H1 (cell line): ENCODE data around the gene GRIK4. TPM values are rescaled to one million over a fixed set of nuclear protein-coding genes. Genes with fewer than 3 reads are reported as not detected.

Source experiments
- CTCF ChIA-PET: fragments of 300-600 bp; sonication (Branson Sonifier 250); formaldehyde crosslinking; loops from one replicate; lab custom pipeline; 2021; ENCODE audit not compliant: partially characterized antibody; lab: Charles Lee
- POLR2A ChIA-PET: fragments of 300-600 bp; sonication (Branson Sonifier 250); formaldehyde crosslinking; loops from one replicate; lab custom pipeline; 2021; ENCODE audit warnings: inconsistent platforms; ENCODE audit not compliant: partially characterized antibody; lab: Charles Lee
- DNase-seq, 2 experiments: peaks; one replicate each; pipeline versions ENCODE4 v3.0.0 to v3.0.0-alpha.2; 2010 to 2022; ENCODE audit warnings: low spot score in 2 of 2, low read depth in 1 of 2, mixed read lengths in 1 of 2
- FAIRE-seq: peaks from 2 replicates; lab custom pipeline; 2011; peaks lifted over from hg19 to GRCh38; lab: Jason Lieb, UNC
- H2AFZ ChIP-seq: 2 replicates; pipeline ENCODE4 v1.8.1; 2012; ENCODE audit warnings: low read length, inconsistent platforms
- H2AK5ac ChIP-seq: 2 replicates; pipeline ENCODE4 v1.6.1; 2013; ENCODE audit warnings: low read depth, low read length
- H2BK120ac ChIP-seq: replicated peaks from 2 replicates; pipeline ENCODE3; 2013; ENCODE audit warnings: low read depth, low read length, inconsistent platforms
- H2BK12ac ChIP-seq: 2 replicates; pipeline ENCODE4 v1.6.1; 2013; ENCODE audit warnings: low read depth, low read length
- H2BK15ac ChIP-seq: 2 replicates; pipeline ENCODE4 v1.6.1; 2013; ENCODE audit warnings: low read length
- H2BK20ac ChIP-seq: 2 replicates; pipeline ENCODE4 v1.6.1; 2013; ENCODE audit warnings: low read length
- H2BK5ac ChIP-seq: 2 replicates; pipeline ENCODE4 v1.6.1; 2013; ENCODE audit warnings: low read depth, low read length
- H3K14ac ChIP-seq: 2 replicates; pipeline ENCODE4 v1.6.1; 2013; ENCODE audit warnings: inconsistent platforms; ENCODE audit not compliant: insufficient read length
- H3K18ac ChIP-seq: 2 replicates; pipeline ENCODE4 v1.6.1; 2013; ENCODE audit warnings: low read length; ENCODE audit errors: extremely low read depth
- H3K23ac ChIP-seq: 2 replicates; pipeline ENCODE4 v1.6.1; 2013; ENCODE audit warnings: inconsistent platforms; ENCODE audit not compliant: insufficient read length
- H3K23me2 ChIP-seq: 2 replicates; pipeline ENCODE4 v1.6.1; 2013; ENCODE audit warnings: low read depth, low read length
- H3K27ac ChIP-seq: 2 replicates; pipeline ENCODE4 v1.6.1; 2011; ENCODE audit warnings: low read depth, low read length, inconsistent platforms
- H3K27me3 ChIP-seq, 4 experiments: replicated peaks in 1 of 4; 1 replicate in 1 of 4; 2 replicates in 3 of 4; pipeline versions ENCODE4 v1.6.1 to v1.8.1; 2011 to 2013; ENCODE audit warnings: low read length in 3 of 4, mild to moderate bottlenecking in 3 of 4, inconsistent platforms in 2 of 4, mixed read lengths in 2 of 4, moderate library complexity in 1 of 4; ENCODE audit not compliant: control insufficient read depth in 3 of 4, insufficient read depth in 3 of 4; ENCODE audit errors: extremely low read depth in 1 of 4
- H3K36me3 ChIP-seq, 4 experiments: 2 replicates each; pipeline versions ENCODE4 v1.6.1 to v1.8.1; 2011 to 2013; ENCODE audit warnings: mild to moderate bottlenecking in 4 of 4, low read length in 3 of 4, moderate library complexity in 2 of 4, control low read depth in 1 of 4, inconsistent platforms in 1 of 4; ENCODE audit not compliant: insufficient read depth in 4 of 4, control insufficient read depth in 2 of 4
- H3K4ac ChIP-seq: replicated peaks from 2 replicates; pipeline ENCODE3; 2013; ENCODE audit warnings: low read length, low read depth, mixed read lengths, inconsistent platforms; ENCODE audit not compliant: insufficient read length
- H3K4me1 ChIP-seq, 4 experiments: replicated peaks in 1 of 4; 1 replicate in 1 of 4; 2 replicates in 3 of 4; pipeline versions ENCODE4 v1.6.1 to v1.8.1; 2011 to 2013; ENCODE audit warnings: low read length in 3 of 4, inconsistent platforms in 2 of 4, mixed read lengths in 1 of 4; ENCODE audit not compliant: insufficient read depth in 4 of 4, control insufficient read depth in 3 of 4
- H3K4me2 ChIP-seq, 2 experiments: 2 replicates each; pipeline versions ENCODE4 v1.6.1 to v1.8.1; 2011 to 2013; ENCODE audit warnings: low read depth in 2 of 2, low read length in 2 of 2, control low read depth in 1 of 2, inconsistent platforms in 1 of 2, mild to moderate bottlenecking in 1 of 2; ENCODE audit not compliant: insufficient read depth in 1 of 2
- H3K4me3 ChIP-seq, 4 experiments: fragments of 200-600, 300-600 bp in 1 of 4; sonication (generic), shearing (Covaris generic), sonication (Bioruptor Twin) in 1 of 4; 2 replicates each; pipeline versions ENCODE4 v1.5.1 to v1.8.1; 2011 to 2016; ENCODE audit warnings: low read length in 4 of 4, low read depth in 3 of 4, control low read depth in 2 of 4, inconsistent platforms in 2 of 4, mild to moderate bottlenecking in 2 of 4, mixed read lengths in 1 of 4, moderate library complexity in 1 of 4; ENCODE audit not compliant: insufficient read depth in 2 of 4; ENCODE audit errors: extremely low read depth in 1 of 4
- H3K56ac ChIP-seq: replicated peaks from 2 replicates; pipeline ENCODE3; 2013; ENCODE audit warnings: low read depth, mild to moderate bottlenecking, mixed read lengths, low read length, inconsistent platforms; ENCODE audit not compliant: insufficient read length
- H3K79me1 ChIP-seq: 2 replicates; pipeline ENCODE4 v1.6.1; 2013; ENCODE audit warnings: low read depth, low read length, control low read depth
- H3K79me2 ChIP-seq, 2 experiments: 2 replicates each; pipeline versions ENCODE4 v1.6.1 to v1.8.1; 2012 to 2013; ENCODE audit warnings: low read length in 2 of 2, mild to moderate bottlenecking in 2 of 2, inconsistent platforms in 1 of 2; ENCODE audit not compliant: insufficient read depth in 2 of 2, control insufficient read depth in 1 of 2
- H3K9ac ChIP-seq, 4 experiments: replicated peaks in 1 of 4; 1 replicate in 1 of 4; 2 replicates in 3 of 4; pipeline versions ENCODE4 v1.6.1 to v1.8.1; 2011 to 2013; ENCODE audit warnings: low read depth in 3 of 4, low read length in 3 of 4, control low read depth in 2 of 4, mild to moderate bottlenecking in 2 of 4, moderate library complexity in 2 of 4, inconsistent platforms in 1 of 4; ENCODE audit errors: extremely low read depth in 1 of 4
- H3K9me3 ChIP-seq, 2 experiments: 2 replicates each; pipeline versions ENCODE4 v1.6.1 to v1.8.1; 2012 to 2013; ENCODE audit warnings: mild to moderate bottlenecking in 2 of 2, moderate library complexity in 2 of 2, control low read depth in 1 of 2, inconsistent platforms in 1 of 2, low read depth in 1 of 2, low read length in 1 of 2, mixed read lengths in 1 of 2; ENCODE audit not compliant: insufficient read depth in 2 of 2
- H4K20me1 ChIP-seq, 2 experiments: replicated peaks in 1 of 2; 2 replicates each; pipeline versions ENCODE3 to v1.8.1; 2011 to 2013; ENCODE audit warnings: inconsistent platforms in 2 of 2, low read length in 2 of 2, mild to moderate bottlenecking in 1 of 2; ENCODE audit not compliant: insufficient read depth in 2 of 2, control insufficient read depth in 1 of 2
- H4K5ac ChIP-seq: 2 replicates; pipeline ENCODE4 v1.6.1; 2013; ENCODE audit warnings: low read length, low read depth, mixed read lengths, inconsistent platforms; ENCODE audit not compliant: insufficient read length
- H4K8ac ChIP-seq: 2 replicates; pipeline ENCODE4 v1.8.0; 2013; ENCODE audit warnings: mild to moderate bottlenecking, moderate library complexity, low read length, inconsistent platforms; ENCODE audit not compliant: insufficient read depth; ENCODE audit errors: extremely low read depth
- H4K91ac ChIP-seq: replicated peaks from 2 replicates; pipeline ENCODE3; 2013; ENCODE audit warnings: low read length, mixed read lengths, inconsistent platforms; ENCODE audit not compliant: insufficient read length
- CREB1 ChIP-seq: IDR thresholded peaks from 2 replicates; pipeline ENCODE4 v1.6.1; 2012; ENCODE audit warnings: inconsistent platforms
- GABPA ChIP-seq: IDR thresholded peaks from 2 replicates; pipeline ENCODE4 v1.6.1; 2011; ENCODE audit warnings: mild to moderate bottlenecking, low read length, moderate library complexity, borderline replicate concordance; ENCODE audit not compliant: insufficient read depth
- SP4 ChIP-seq: IDR thresholded peaks from 2 replicates; pipeline ENCODE4 v1.6.1; 2012; ENCODE audit warnings: low read length, inconsistent platforms
- WGBS, 2 experiments: shearing (Covaris generic) in 1 of 2; methylation state at CpG; one replicate each; pipeline versions ENCODE4 v1.1.6 to v1.1.7; 2013 to 2015; ENCODE audit warnings: low lambda C conversion rate in 2 of 2, mixed read lengths in 2 of 2, inconsistent platforms in 1 of 2, low coverage in 1 of 2, missing lambda C conversion rate in 1 of 2; ENCODE audit not compliant: insufficient replicate concordance in 2 of 2, insufficient coverage in 1 of 2, insufficient read length in 1 of 2; ENCODE audit errors: extremely low coverage in 1 of 2, missing lambda C conversion rate in 1 of 2; 5-methylcytosine and 5-hydroxymethylcytosine counted together
- polyA plus RNA-seq, 7 experiments: library from polyadenylated mRNA; depleted of rRNA in 3 of 7; stranded (reverse) in 5 of 7; unstranded in 2 of 7; fragments of >200 nt in 5 of 7; fragments of 200-250 nt in 2 of 7; gene quantifications; 1 replicate in 5 of 7; 2 replicates in 1 of 7; 4 replicates in 1 of 7; pipeline versions ENCODE4 v1.2.1 to v1.2.3, GENCODE V29; 2011 to 2013; ENCODE audit warnings: missing spikeins in 2 of 7, mixed read lengths in 2 of 7
- total RNA-seq: library from RNA; stranded (reverse); fragmentation: NEBNext Ultra II Directional; extraction: Animal tissue kit (Norgen Biotek cat#: 25700); gene quantifications from 2 replicates; pipeline ENCODE4 v1.2.1, GENCODE V29; 2021

GRIK4 gene
- total and polyA plus RNA-seq, 2 of the 8 experiments (the other 6 are each of a cell fraction or from before 2014, with no cell fraction given): 1.2 to 2.9 TPM

- Histone ChIP-seq H2BK120ac (no peak overlapping the region), H2AFZ (no peak overlapping the region), H3K23me2 (no peaks in the 10 kb centered on the region), H3K79me2 (no peaks in the 10 kb centered on the region), H3K14ac (no peak overlapping the region), H3K79me1 (no peaks in the 10 kb centered on the region; the same call in 1 of the 2 replicates), H3K9ac (no peak overlapping the region), H3K56ac (no peak overlapping the region), H3K27me3 (no peaks in the 10 kb centered on the region), H3K36me3 (no peaks in the 10 kb centered on the region), H2AK5ac (no peak overlapping the region), H3K27ac (no peak overlapping the region), H4K5ac (no peak overlapping the region), H2BK20ac (no peak overlapping the region), H2BK5ac (no peak overlapping the region), H3K4me1 (peaks cover 4 to 24% (median 16%) of the 10 kb centered on the region in 4 experiments; a peak in 5 of 7 replicates), H2BK15ac (no peak overlapping the region), H2BK12ac (peak overlapping the region; percentile 69; the same call in 1 of the 2 replicates), H3K4ac (no peak overlapping the region), H4K8ac (no peak overlapping the region), H3K23ac (no peak overlapping the region), H4K91ac (no peak overlapping the region), H3K18ac (no peak overlapping the region; the same call in 1 of the 2 replicates), H4K20me1 (no peaks in the 10 kb centered on the region), H3K4me3 (no peak overlapping the region), H3K4me2 (peak overlapping the region in 1 of 2 experiments; percentile 15; a peak in 1 of 4 replicates), H3K9me3 (no peaks in the 10 kb centered on the region)
- no peak for FAIRE-seq
- POLR2A ChIA-PET: interaction anchor here (1.5 to 1.8 kb wide), 2 partner anchors 54 to 167 kb away, joined by 4 read pairs; partner anchors contain the start of gene ARHGEF12
- DNase-seq: no peak
- TF ChIP-seq SP4 (no peak), GABPA (no peak), CREB1 (no peak)
- WGBS, 2 experiments: 80% methylated on average over 5 of the region's 5 CpGs; no CpG with 5 or more reads in 1 of the 2 experiments
- CTCF ChIA-PET: interaction anchor here (0.7 to 4.4 kb wide), 17 partner anchors 8 to 459 kb away, joined by 3 to 30 read pairs (median 3); partner anchors contain the start of gene GRIK4
Measured at GRCh38 chr11:120501976-120502755, 9.4 kb upstream of the GRIK4 start.
